SK-N-SH (cell line): Measurements from ENCODE around the gene CYS1. TPM values are rescaled to one million over a fixed set of nuclear protein-coding genes. Genes with fewer than 3 reads are reported as not detected.

ENCODE experiments used
- CTCF ChIA-PET: fragments of 300-600, 350-600 bp; formaldehyde crosslinking; extraction: SDS; loops from one replicate; lab custom pipeline; 2021; lab: Yijun Ruan, JAX
- POLR2A ChIA-PET: fragments of 350-600 bp; sonication (Branson Sonifier 250); formaldehyde crosslinking; extraction: SDS; loops from one replicate; lab custom pipeline; 2020; ENCODE audit warnings: antibody characterized with exemption, inconsistent platforms; lab: Yijun Ruan, JAX
- DNase-seq: peaks from one replicate; pipeline ENCODE4 v3.0.0; 2012
- H2AFZ ChIP-seq: fragments of 200-600 bp; sonication (generic); 2 replicates; pipeline ENCODE4 v1.8.1; 2016; ENCODE audit warnings: antibody characterized with exemption, mild to moderate bottlenecking, low read depth
- H3F3A ChIP-seq: fragments of 200-600 bp; sonication (generic); replicated peaks from 2 replicates; pipeline ENCODE3; 2016; ENCODE audit warnings: antibody characterized with exemption, mild to moderate bottlenecking; ENCODE audit not compliant: insufficient read depth
- H3K27ac ChIP-seq, 2 experiments: fragments of 200-500 bp in 1 of 2; fragments of 200-600 bp in 1 of 2; sonication (Bioruptor generic) in 1 of 2; sonication (generic), shearing (Covaris generic) in 1 of 2; 2 replicates each; pipeline versions ENCODE4 v1.5.1 to v1.6.1; 2014 to 2016; ENCODE audit warnings: low read depth in 2 of 2, inconsistent platforms in 1 of 2, low read length in 1 of 2, mild to moderate bottlenecking in 1 of 2, mixed read lengths in 1 of 2
- H3K27me3 ChIP-seq: fragments of 200-600 bp; sonication (generic), shearing (Covaris generic); 2 replicates; pipeline ENCODE4 v1.6.1; 2016; ENCODE audit warnings: mixed run types; ENCODE audit not compliant: insufficient read depth
- H3K36me3 ChIP-seq, 2 experiments: fragments of 200-500 bp in 1 of 2; fragments of 200-600 bp in 1 of 2; sonication (Bioruptor generic) in 1 of 2; sonication (generic) in 1 of 2; replicated peaks in 1 of 2; 2 replicates each; pipeline versions ENCODE3 to v1.5.1; 2014 to 2016; ENCODE audit warnings: low read length in 1 of 2, mild to moderate bottlenecking in 1 of 2; ENCODE audit not compliant: insufficient read depth in 2 of 2, control insufficient read depth in 1 of 2
- H3K4me1 ChIP-seq, 2 experiments: fragments of 200-500 bp in 1 of 2; fragments of 200-600 bp in 1 of 2; sonication (Bioruptor generic) in 1 of 2; sonication (generic), shearing (Covaris generic) in 1 of 2; 2 replicates each; pipeline versions ENCODE4 v1.5.1 to v1.6.1; 2014 to 2016; ENCODE audit warnings: low read depth in 1 of 2, low read length in 1 of 2, mixed run types in 1 of 2; ENCODE audit not compliant: insufficient read depth in 2 of 2, control insufficient read depth in 1 of 2
- H3K4me2 ChIP-seq: fragments of 200-600 bp; sonication (generic), shearing (Covaris generic); 2 replicates; pipeline ENCODE4 v1.6.1; 2017; ENCODE audit warnings: mixed run types
- H3K4me3 ChIP-seq, 2 experiments: fragments of 200-500 bp in 1 of 2; fragments of 200-600 bp in 1 of 2; sonication (Bioruptor generic) in 1 of 2; sonication (generic), shearing (Covaris generic) in 1 of 2; 2 replicates each; pipeline versions ENCODE4 v1.5.1 to v1.8.1; 2014 to 2016; ENCODE audit warnings: low read depth in 2 of 2, inconsistent platforms in 1 of 2, low read length in 1 of 2, mild to moderate bottlenecking in 1 of 2, mixed read lengths in 1 of 2, moderate library complexity in 1 of 2
- H3K79me2 ChIP-seq: fragments of 200-600 bp; sonication (generic); 2 replicates; pipeline ENCODE4 v1.8.1; 2017; ENCODE audit warnings: mild to moderate bottlenecking; ENCODE audit not compliant: insufficient read depth
- H3K9ac ChIP-seq: fragments of 200-600 bp; sonication (generic); 2 replicates; pipeline ENCODE4 v1.6.1; 2017; ENCODE audit warnings: mixed run types
- H3K9me2 ChIP-seq: fragments of 200-600 bp; sonication (generic); 2 replicates; pipeline ENCODE4 v1.6.1; 2017; ENCODE audit warnings: mixed run types
- H3K9me3 ChIP-seq: fragments of 200-600 bp; sonication (generic); 2 replicates; pipeline ENCODE4 v1.6.1; 2017; ENCODE audit warnings: mixed run types, mild to moderate bottlenecking, moderate library complexity
- H4K20me1 ChIP-seq: fragments of 200-600 bp; sonication (generic); 2 replicates; pipeline ENCODE4 v1.6.1; 2017; ENCODE audit warnings: mild to moderate bottlenecking, mixed run types; ENCODE audit not compliant: insufficient read depth
- CHD2 ChIP-seq: fragments of 150-350 bp; IDR thresholded peaks from 2 replicates; pipeline ENCODE4 v1.6.1; 2018; ENCODE audit warnings: low read length; ENCODE audit not compliant: partially characterized antibody
- ELF1 ChIP-seq: IDR thresholded peaks from 2 replicates; pipeline ENCODE4 v1.4.0; 2012
- EZH2phosphoT487 ChIP-seq: fragments of 200-600 bp; sonication (generic); IDR thresholded peaks from 2 replicates; pipeline ENCODE4 v1.6.1; 2017; ENCODE audit warnings: low read depth, mixed run types, mild to moderate bottlenecking, antibody characterized with exemption, moderate library complexity, borderline replicate concordance
- FOXM1 ChIP-seq: IDR thresholded peaks from 2 replicates; pipeline ENCODE4 v1.4.0; 2012; ENCODE audit warnings: low read depth, mild to moderate bottlenecking
- GATA2 ChIP-seq: sonication (generic); formaldehyde crosslinking; IDR thresholded peaks from 2 replicates; pipeline ENCODE4 v1.5.0; 2020; ENCODE audit warnings: mild to moderate bottlenecking, missing genetic modification reagents
- JUND ChIP-seq: IDR thresholded peaks from 2 replicates; pipeline ENCODE4 v1.4.0; 2012
- MEF2A ChIP-seq: IDR thresholded peaks from 2 replicates; pipeline ENCODE4 v1.4.0; 2012; ENCODE audit warnings: low read depth, borderline replicate concordance
- MXI1 ChIP-seq: IDR thresholded peaks from 2 replicates; pipeline ENCODE4 v1.6.1; 2012; ENCODE audit warnings: mild to moderate bottlenecking, low read depth, low read length, improper control_type of control experiment
- POLR2AphosphoS5 ChIP-seq: IDR thresholded peaks from 2 replicates; pipeline ENCODE4 v1.6.1; 2012; ENCODE audit warnings: low read depth, low read length
- RAD21 ChIP-seq: IDR thresholded peaks from 2 replicates; pipeline ENCODE4 v1.6.1; 2012; ENCODE audit warnings: mild to moderate bottlenecking, low read length
- RCOR1 ChIP-seq: fragments of 150-350 bp; IDR thresholded peaks from 2 replicates; pipeline ENCODE4 v1.6.1; 2017; ENCODE audit warnings: antibody characterized with exemption, low read length
- SIN3A ChIP-seq: IDR thresholded peaks from 2 replicates; pipeline ENCODE4 v1.6.1; 2012; ENCODE audit warnings: low read depth, mild to moderate bottlenecking, low read length, moderate library complexity, borderline replicate concordance
- TAF1 ChIP-seq: IDR thresholded peaks from 2 replicates; pipeline ENCODE4 v1.6.1; 2012; ENCODE audit warnings: low read depth, mild to moderate bottlenecking, low read length, moderate library complexity, borderline replicate concordance
- TEAD4 ChIP-seq: IDR thresholded peaks from 2 replicates; pipeline ENCODE4 v1.4.0; 2012; ENCODE audit warnings: mild to moderate bottlenecking, borderline replicate concordance; ENCODE audit not compliant: insufficient read depth
- YY1 ChIP-seq: IDR thresholded peaks from 2 replicates; pipeline ENCODE4 v1.4.0; 2012; ENCODE audit warnings: low read depth, mild to moderate bottlenecking
- WGBS: methylation state at CpG from one replicate; pipeline ENCODE4 v1.1.6; 2017; ENCODE audit warnings: low lambda C conversion rate; 5-methylcytosine and 5-hydroxymethylcytosine counted together
- polyA plus RNA-seq, 3 experiments: library from polyadenylated mRNA; depleted of rRNA; stranded (reverse); fragments of >200 nt; gene quantifications; 2 replicates each; pipeline ENCODE4 v1.2.3, GENCODE V29; 2012
- TF ChIP-seq, protein P1 (sequence below): IDR thresholded peaks from 2 replicates; pipeline ENCODE4 v1.4.0; 2012; ENCODE audit warnings: low read depth, borderline replicate concordance
- TF ChIP-seq, protein P2 (sequence below): IDR thresholded peaks from 2 replicates; pipeline ENCODE4 v1.6.1; 2012; ENCODE audit warnings: mild to moderate bottlenecking, low read depth, low read length, moderate library complexity
- TF ChIP-seq, protein P3 (sequence below): IDR thresholded peaks from 2 replicates; pipeline ENCODE4; 2012
- TF ChIP-seq, protein P4 (sequence below): fragments of 150-350 bp; IDR thresholded peaks from 2 replicates; pipeline ENCODE4 v1.6.1; 2017; ENCODE audit warnings: antibody characterized with exemption, low read length, low read depth, borderline replicate concordance
- TF ChIP-seq, protein P5 (sequence below): IDR thresholded peaks from 2 replicates; pipeline ENCODE4 v1.4.0; 2012; ENCODE audit warnings: low read depth

Gene CYS1
- polyA plus RNA-seq, 1 of the 3 experiments (the other 2 are of a cell fraction) = 1.2 TPM

DNA sequence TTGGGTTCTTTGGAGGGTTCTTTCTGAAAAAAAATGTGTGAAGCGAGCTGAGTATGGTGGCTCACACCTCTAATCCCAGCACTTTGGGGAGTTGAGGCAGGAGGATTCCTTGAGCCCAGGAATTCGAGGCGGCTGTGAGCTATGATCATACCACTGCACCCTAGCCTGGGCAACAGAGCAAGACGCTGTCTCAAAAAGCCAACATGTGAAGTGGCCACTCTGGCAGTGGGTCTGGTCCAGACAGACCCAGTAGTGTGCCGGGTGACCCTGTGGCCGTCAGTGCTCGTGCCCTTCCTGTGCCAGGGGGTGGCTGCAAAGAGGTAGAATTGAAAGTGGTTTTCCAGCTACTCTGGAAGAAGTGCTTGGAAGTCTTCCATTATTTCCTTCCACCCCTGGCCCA lies 25.2 kb downstream of the CYS1 start:
- ChIA-PET CTCF (interaction anchor here (0.9 to 12.5 kb wide), 3 partner anchors 14 to 243 kb away, joined by 3 to 257 read pairs (median 4); no protein-coding TSS in a partner anchor), POLR2A (interaction anchor here (0.6 kb wide), 1 partner anchor 609 kb away, joined by 5 read pairs; no protein-coding TSS in a partner anchor)
- H3F3A ChIP-seq = no peaks in the 10 kb centered on the region
- no peaks in the 10 kb centered on the region for H3K27me3 ChIP-seq
- no peak overlapping the region for H3K4me2 ChIP-seq
- H3K27ac ChIP-seq = no peak overlapping the region
- H3K9me2 ChIP-seq = no peaks in the 10 kb centered on the region
- no peak overlapping the region for H2AFZ ChIP-seq
- peaks cover 0 to 13% of the 10 kb centered on the region in 2 experiments; a peak in 1 of 4 replicates for H3K4me1 ChIP-seq
- no peak for DNase-seq
- peaks cover 18 to 23% of the 10 kb centered on the region in 2 experiments for H3K36me3 ChIP-seq
- H3K79me2 ChIP-seq = peaks cover 6% of the 10 kb centered on the region; the same call in 1 of the 2 replicates
- no peak overlapping the region for H3K4me3 ChIP-seq
- H3K9me3 ChIP-seq = no peaks in the 10 kb centered on the region
- no peaks in the 10 kb centered on the region for H4K20me1 ChIP-seq
- WGBS = 80% methylated on average over 7 of the region's 7 CpGs
- no peak for TF ChIP-seq RCOR1
- TF ChIP-seq TEAD4 = no peak
- TF ChIP-seq JUND = no peak
- no peak for TF ChIP-seq TAF1
- no peak for TF ChIP-seq ELF1
- no peak for TF ChIP-seq GATA2
- no peak for TF ChIP-seq MEF2A
- TF ChIP-seq CHD2 = no peak
- no peak for TF ChIP-seq FOXM1
- TF ChIP-seq, protein P1, sequence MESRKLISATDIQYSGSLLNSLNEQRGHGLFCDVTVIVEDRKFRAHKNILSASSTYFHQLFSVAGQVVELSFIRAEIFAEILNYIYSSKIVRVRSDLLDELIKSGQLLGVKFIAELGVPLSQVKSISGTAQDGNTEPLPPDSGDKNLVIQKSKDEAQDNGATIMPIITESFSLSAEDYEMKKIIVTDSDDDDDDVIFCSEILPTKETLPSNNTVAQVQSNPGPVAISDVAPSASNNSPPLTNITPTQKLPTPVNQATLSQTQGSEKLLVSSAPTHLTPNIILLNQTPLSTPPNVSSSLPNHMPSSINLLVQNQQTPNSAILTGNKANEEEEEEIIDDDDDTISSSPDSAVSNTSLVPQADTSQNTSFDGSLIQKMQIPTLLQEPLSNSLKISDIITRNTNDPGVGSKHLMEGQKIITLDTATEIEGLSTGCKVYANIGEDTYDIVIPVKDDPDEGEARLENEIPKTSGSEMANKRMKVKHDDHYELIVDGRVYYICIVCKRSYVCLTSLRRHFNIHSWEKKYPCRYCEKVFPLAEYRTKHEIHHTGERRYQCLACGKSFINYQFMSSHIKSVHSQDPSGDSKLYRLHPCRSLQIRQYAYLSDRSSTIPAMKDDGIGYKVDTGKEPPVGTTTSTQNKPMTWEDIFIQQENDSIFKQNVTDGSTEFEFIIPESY = no peak
- TF ChIP-seq, protein P2, sequence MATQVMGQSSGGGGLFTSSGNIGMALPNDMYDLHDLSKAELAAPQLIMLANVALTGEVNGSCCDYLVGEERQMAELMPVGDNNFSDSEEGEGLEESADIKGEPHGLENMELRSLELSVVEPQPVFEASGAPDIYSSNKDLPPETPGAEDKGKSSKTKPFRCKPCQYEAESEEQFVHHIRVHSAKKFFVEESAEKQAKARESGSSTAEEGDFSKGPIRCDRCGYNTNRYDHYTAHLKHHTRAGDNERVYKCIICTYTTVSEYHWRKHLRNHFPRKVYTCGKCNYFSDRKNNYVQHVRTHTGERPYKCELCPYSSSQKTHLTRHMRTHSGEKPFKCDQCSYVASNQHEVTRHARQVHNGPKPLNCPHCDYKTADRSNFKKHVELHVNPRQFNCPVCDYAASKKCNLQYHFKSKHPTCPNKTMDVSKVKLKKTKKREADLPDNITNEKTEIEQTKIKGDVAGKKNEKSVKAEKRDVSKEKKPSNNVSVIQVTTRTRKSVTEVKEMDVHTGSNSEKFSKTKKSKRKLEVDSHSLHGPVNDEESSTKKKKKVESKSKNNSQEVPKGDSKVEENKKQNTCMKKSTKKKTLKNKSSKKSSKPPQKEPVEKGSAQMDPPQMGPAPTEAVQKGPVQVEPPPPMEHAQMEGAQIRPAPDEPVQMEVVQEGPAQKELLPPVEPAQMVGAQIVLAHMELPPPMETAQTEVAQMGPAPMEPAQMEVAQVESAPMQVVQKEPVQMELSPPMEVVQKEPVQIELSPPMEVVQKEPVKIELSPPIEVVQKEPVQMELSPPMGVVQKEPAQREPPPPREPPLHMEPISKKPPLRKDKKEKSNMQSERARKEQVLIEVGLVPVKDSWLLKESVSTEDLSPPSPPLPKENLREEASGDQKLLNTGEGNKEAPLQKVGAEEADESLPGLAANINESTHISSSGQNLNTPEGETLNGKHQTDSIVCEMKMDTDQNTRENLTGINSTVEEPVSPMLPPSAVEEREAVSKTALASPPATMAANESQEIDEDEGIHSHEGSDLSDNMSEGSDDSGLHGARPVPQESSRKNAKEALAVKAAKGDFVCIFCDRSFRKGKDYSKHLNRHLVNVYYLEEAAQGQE = no peak
- no peak for TF ChIP-seq MXI1
- no peak for TF ChIP-seq EZH2phosphoT487
- no peak for TF ChIP-seq SIN3A
- TF ChIP-seq, protein P3, sequence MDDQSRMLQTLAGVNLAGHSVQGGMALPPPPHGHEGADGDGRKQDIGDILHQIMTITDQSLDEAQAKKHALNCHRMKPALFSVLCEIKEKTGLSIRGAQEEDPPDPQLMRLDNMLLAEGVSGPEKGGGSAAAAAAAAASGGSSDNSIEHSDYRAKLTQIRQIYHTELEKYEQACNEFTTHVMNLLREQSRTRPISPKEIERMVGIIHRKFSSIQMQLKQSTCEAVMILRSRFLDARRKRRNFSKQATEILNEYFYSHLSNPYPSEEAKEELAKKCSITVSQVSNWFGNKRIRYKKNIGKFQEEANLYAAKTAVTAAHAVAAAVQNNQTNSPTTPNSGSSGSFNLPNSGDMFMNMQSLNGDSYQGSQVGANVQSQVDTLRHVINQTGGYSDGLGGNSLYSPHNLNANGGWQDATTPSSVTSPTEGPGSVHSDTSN = no peak
- TF ChIP-seq, protein P4, sequence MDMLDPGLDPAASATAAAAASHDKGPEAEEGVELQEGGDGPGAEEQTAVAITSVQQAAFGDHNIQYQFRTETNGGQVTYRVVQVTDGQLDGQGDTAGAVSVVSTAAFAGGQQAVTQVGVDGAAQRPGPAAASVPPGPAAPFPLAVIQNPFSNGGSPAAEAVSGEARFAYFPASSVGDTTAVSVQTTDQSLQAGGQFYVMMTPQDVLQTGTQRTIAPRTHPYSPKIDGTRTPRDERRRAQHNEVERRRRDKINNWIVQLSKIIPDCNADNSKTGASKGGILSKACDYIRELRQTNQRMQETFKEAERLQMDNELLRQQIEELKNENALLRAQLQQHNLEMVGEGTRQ = no peak
- no peak for TF ChIP-seq YY1
- TF ChIP-seq, protein P5, sequence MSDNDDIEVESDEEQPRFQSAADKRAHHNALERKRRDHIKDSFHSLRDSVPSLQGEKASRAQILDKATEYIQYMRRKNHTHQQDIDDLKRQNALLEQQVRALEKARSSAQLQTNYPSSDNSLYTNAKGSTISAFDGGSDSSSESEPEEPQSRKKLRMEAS = no peak
- no peak for TF ChIP-seq POLR2AphosphoS5
- TF ChIP-seq RAD21 = no peak
- TF ChIP-seq, all 33 proteins: peak for 0
- H3K9ac ChIP-seq = no peak overlapping the region
